Astrocyte of the spinal cord (primary cell): ENCODE data around the gene STRIT1.

ENCODE experiments used
- DNase-seq: peaks from one replicate; pipeline ENCODE4 v3.0.0; 2011; ENCODE audit warnings: low read depth, low spot score
- H3K4me3 ChIP-seq: 2 replicates; pipeline ENCODE4 v1.5.1; 2011; ENCODE audit warnings: low read depth, mild to moderate bottlenecking, low read length, moderate library complexity
- in situ Hi-C: cut with HindIII; loops from 2 replicates; pipeline ENCODE4 v1.10.0; 2017; ENCODE audit warnings: low sequenced_read_pairs
- TF ChIP-seq, protein P1 (sequence below): IDR thresholded peaks from 2 replicates; pipeline ENCODE4 v1.5.1; 2012; ENCODE audit warnings: low read depth, mild to moderate bottlenecking, low read length, inconsistent platforms

STRIT1 gene

DNA sequence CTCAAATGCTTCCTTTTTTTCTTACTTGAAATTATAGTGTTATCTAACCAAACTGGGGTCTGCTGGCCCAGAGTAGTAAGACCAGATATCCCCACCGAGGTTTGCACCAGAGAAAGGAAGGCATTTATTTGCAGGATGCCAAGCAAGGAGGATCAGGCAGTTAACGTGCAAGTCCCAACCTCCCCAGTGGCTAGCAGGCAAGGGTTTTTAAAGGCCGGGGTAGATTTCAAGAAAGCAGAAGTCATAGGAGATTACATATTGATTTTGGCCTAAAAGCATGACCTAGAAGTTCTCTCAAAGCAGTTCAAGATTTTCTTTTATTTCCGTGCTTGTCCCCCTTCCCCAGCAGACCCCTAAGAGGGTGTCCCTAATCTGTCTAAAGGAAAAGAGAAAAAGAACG lies 32.8 kb upstream of the STRIT1 start:
- TF ChIP-seq, protein P1, sequence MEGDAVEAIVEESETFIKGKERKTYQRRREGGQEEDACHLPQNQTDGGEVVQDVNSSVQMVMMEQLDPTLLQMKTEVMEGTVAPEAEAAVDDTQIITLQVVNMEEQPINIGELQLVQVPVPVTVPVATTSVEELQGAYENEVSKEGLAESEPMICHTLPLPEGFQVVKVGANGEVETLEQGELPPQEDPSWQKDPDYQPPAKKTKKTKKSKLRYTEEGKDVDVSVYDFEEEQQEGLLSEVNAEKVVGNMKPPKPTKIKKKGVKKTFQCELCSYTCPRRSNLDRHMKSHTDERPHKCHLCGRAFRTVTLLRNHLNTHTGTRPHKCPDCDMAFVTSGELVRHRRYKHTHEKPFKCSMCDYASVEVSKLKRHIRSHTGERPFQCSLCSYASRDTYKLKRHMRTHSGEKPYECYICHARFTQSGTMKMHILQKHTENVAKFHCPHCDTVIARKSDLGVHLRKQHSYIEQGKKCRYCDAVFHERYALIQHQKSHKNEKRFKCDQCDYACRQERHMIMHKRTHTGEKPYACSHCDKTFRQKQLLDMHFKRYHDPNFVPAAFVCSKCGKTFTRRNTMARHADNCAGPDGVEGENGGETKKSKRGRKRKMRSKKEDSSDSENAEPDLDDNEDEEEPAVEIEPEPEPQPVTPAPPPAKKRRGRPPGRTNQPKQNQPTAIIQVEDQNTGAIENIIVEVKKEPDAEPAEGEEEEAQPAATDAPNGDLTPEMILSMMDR: no peak
- no peak for DNase-seq
- no peak overlapping the region for H3K4me3 ChIP-seq
- in situ Hi-C loops: no loop called here

GRCh38 chr3:155325263-155325835 lies 31.9 kb upstream of the STRIT1 start:
- peak; percentile 21 for DNase-seq
- in situ Hi-C loops: no loop called here
- TF ChIP-seq, protein P1: peak; percentile 29

GRCh38 chr3:155323063-155323666 lies 29.7 kb upstream of the STRIT1 start:
- peak; percentile 85 for DNase-seq

More at GRCh38 chr3:155325263-155325835, 31.9 kb upstream of the STRIT1 start:
- no peak overlapping the region for H3K4me3 ChIP-seq

GRCh38 chr3:155321418-155321817 lies 27.9 kb upstream of the STRIT1 start:
- DNase-seq: peak; percentile 15
- H3K4me3 ChIP-seq: no peak overlapping the region
- in situ Hi-C loops: no loop called here
- TF ChIP-seq, protein P1: no peak

More at GRCh38 chr3:155323063-155323666, 29.7 kb upstream of the STRIT1 start:
- in situ Hi-C loops: no loop called here
- TF ChIP-seq, protein P1: peak; percentile 72
- H3K4me3 ChIP-seq: no peak overlapping the region

- H3K4me3 ChIP-seq: no peak overlapping the region
- in situ Hi-C loops: no loop called here
- DNase-seq: no peak
- TF ChIP-seq, protein P1: no peak
These were observed 27.5 kb upstream of the STRIT1 start for GRCh38 chr3:155320934-155321333.

- no peak for DNase-seq
- no peak overlapping the region for H3K4me3 ChIP-seq
- TF ChIP-seq, protein P1: no peak
- in situ Hi-C loops: no loop called here
These were observed 25.3 kb upstream of the STRIT1 start for GRCh38 chr3:155318740-155319139.
